H9 (cell line): ENCODE results near the gene L3MBTL4. TPM values are rescaled to one million over a fixed set of nuclear protein-coding genes. Genes with fewer than 3 reads are reported as not detected.
A peak's percentile ranks its signal among the peaks of the same experiment; 100 is the strongest.

Source experiments
- DNase-seq: peaks from one replicate; pipeline ENCODE4 v3.0.0-alpha.2; 2017
- H2AFZ ChIP-seq: one replicate; pipeline ENCODE4 v1.6.1; 2013; ENCODE audit warnings: mild to moderate bottlenecking, low read length, control low read depth, moderate library complexity
- H2AK5ac ChIP-seq: 2 replicates; pipeline ENCODE4 v1.6.1; 2013; ENCODE audit warnings: low read length, control low read depth, mixed read lengths; ENCODE audit not compliant: insufficient read length
- H2BK120ac ChIP-seq: one replicate; pipeline ENCODE4 v1.6.1; 2013; ENCODE audit warnings: low read depth, mild to moderate bottlenecking, low read length, control low read depth, inconsistent platforms; ENCODE audit not compliant: poor library complexity, severe bottlenecking
- H2BK12ac ChIP-seq: 2 replicates; pipeline ENCODE4 v1.6.1; 2013; ENCODE audit warnings: low read length, control low read depth, mixed read lengths, low read depth; ENCODE audit not compliant: insufficient read length
- H2BK15ac ChIP-seq: 2 replicates; pipeline ENCODE4 v1.6.1; 2013; ENCODE audit warnings: low read depth, low read length, control low read depth
- H2BK20ac ChIP-seq: one replicate; pipeline ENCODE4 v1.6.1; 2013; ENCODE audit warnings: low read depth, mild to moderate bottlenecking, low read length, control low read depth, inconsistent platforms; ENCODE audit not compliant: poor library complexity, severe bottlenecking
- H2BK5ac ChIP-seq: 2 replicates; pipeline ENCODE4 v1.6.1; 2013; ENCODE audit warnings: low read length, control low read depth, mixed read lengths; ENCODE audit not compliant: insufficient read length
- H3K14ac ChIP-seq: 2 replicates; pipeline ENCODE4 v1.6.1; 2013; ENCODE audit warnings: low read length, control low read depth; ENCODE audit not compliant: insufficient read depth
- H3K18ac ChIP-seq: 2 replicates; pipeline ENCODE4 v1.6.1; 2013; ENCODE audit warnings: low read depth, mild to moderate bottlenecking, mixed read lengths, low read length, control low read depth; ENCODE audit not compliant: insufficient read length
- H3K23ac ChIP-seq: 2 replicates; pipeline ENCODE4 v1.6.1; 2013; ENCODE audit warnings: low read length, control low read depth, mixed read lengths, low read depth; ENCODE audit not compliant: insufficient read length
- H3K23me2 ChIP-seq: 2 replicates; pipeline ENCODE4 v1.6.1; 2013; ENCODE audit warnings: low read depth, mild to moderate bottlenecking, mixed read lengths, low read length, control low read depth; ENCODE audit not compliant: insufficient read length, poor library complexity, severe bottlenecking
- H3K27ac ChIP-seq: 2 replicates; pipeline ENCODE4 v1.5.1; 2013; ENCODE audit warnings: low read length, control low read depth, mixed read lengths, low read depth; ENCODE audit not compliant: insufficient read length
- H3K27me3 ChIP-seq: 2 replicates; pipeline ENCODE4 v1.6.1; 2013; ENCODE audit warnings: low read length, control low read depth, inconsistent platforms; ENCODE audit not compliant: insufficient read depth
- H3K4ac ChIP-seq: 2 replicates; pipeline ENCODE4 v1.6.1; 2013; ENCODE audit warnings: low read depth, mild to moderate bottlenecking, control low read depth, inconsistent platforms, low read length, moderate library complexity
- H3K4me1 ChIP-seq: 2 replicates; pipeline ENCODE4 v1.6.1; 2013; ENCODE audit warnings: low read length, control low read depth, inconsistent platforms; ENCODE audit not compliant: insufficient read depth
- H3K4me2 ChIP-seq: 2 replicates; pipeline ENCODE4 v1.6.1; 2013; ENCODE audit warnings: low read length, control low read depth, mixed read lengths; ENCODE audit not compliant: insufficient read length, insufficient read depth
- H3K56ac ChIP-seq: 2 replicates; pipeline ENCODE4 v1.6.1; 2013; ENCODE audit warnings: low read depth, mild to moderate bottlenecking, mixed read lengths, low read length, control low read depth; ENCODE audit not compliant: insufficient read length
- H3K79me1 ChIP-seq: 2 replicates; pipeline ENCODE4 v1.6.1; 2013; ENCODE audit warnings: low read depth, mild to moderate bottlenecking, moderate library complexity, low read length, control low read depth, inconsistent platforms; ENCODE audit not compliant: insufficient read depth, poor library complexity, severe bottlenecking
- H3K79me2 ChIP-seq: 2 replicates; pipeline ENCODE4 v1.6.1; 2013; ENCODE audit warnings: low read length, control low read depth, inconsistent platforms; ENCODE audit not compliant: insufficient read depth
- H3K9ac ChIP-seq: 2 replicates; pipeline ENCODE4 v1.6.1; 2013; ENCODE audit warnings: low read length, control low read depth, mixed read lengths; ENCODE audit not compliant: insufficient read length; ENCODE audit errors: extremely low read depth
- H3K9me3 ChIP-seq: one replicate; pipeline ENCODE4 v1.6.1; 2013; ENCODE audit warnings: low read depth, low read length, inconsistent platforms; ENCODE audit not compliant: control insufficient read depth
- H3T11ph ChIP-seq: one replicate; pipeline ENCODE4 v1.6.1; 2013; ENCODE audit warnings: mild to moderate bottlenecking, low read length, control low read depth, inconsistent platforms
- H4K20me1 ChIP-seq: one replicate; pipeline ENCODE4 v1.6.1; 2013; ENCODE audit not compliant: control insufficient read depth, insufficient read length, insufficient read depth
- H4K5ac ChIP-seq: 2 replicates; pipeline ENCODE4 v1.6.1; 2013; ENCODE audit warnings: low read depth, mild to moderate bottlenecking, mixed read lengths, low read length, control low read depth; ENCODE audit not compliant: insufficient read length
- H4K8ac ChIP-seq: replicated peaks from 2 replicates; pipeline ENCODE4 v1.6.1; 2013; ENCODE audit warnings: low read length, control low read depth, mixed read lengths, low read depth; ENCODE audit not compliant: insufficient read length
- H4K91ac ChIP-seq: 2 replicates; pipeline ENCODE4 v1.6.1; 2013; ENCODE audit warnings: low read depth, mild to moderate bottlenecking, moderate library complexity, mixed read lengths, low read length, control low read depth; ENCODE audit not compliant: insufficient read length
- H3K27ac Mint-ChIP-seq, 3 experiments: 2 replicates in 2 of 3; 3 replicates in 1 of 3; pipeline ENCODE4 v1.8.0; 2020 to 2021; ENCODE audit warnings: mixed read lengths in 3 of 3, mild to moderate bottlenecking in 1 of 3, moderate library complexity in 1 of 3
- H3K27me3 Mint-ChIP-seq: 2 replicates; pipeline ENCODE4 v1.8.0; 2021; ENCODE audit warnings: low read depth, mild to moderate bottlenecking, moderate library complexity, mixed read lengths
- H3K36me3 Mint-ChIP-seq, 3 experiments: 2 replicates in 2 of 3; 3 replicates in 1 of 3; pipeline ENCODE4 v1.8.0; 2020 to 2021; ENCODE audit warnings: low read depth in 3 of 3, mixed read lengths in 3 of 3; ENCODE audit not compliant: insufficient read depth in 1 of 3
- H3K4me1 Mint-ChIP-seq, 2 experiments: 2 replicates each; pipeline ENCODE4 v1.8.0; 2020; ENCODE audit warnings: mixed read lengths in 2 of 2
- H3K4me3 Mint-ChIP-seq, 2 experiments: 2 replicates in 1 of 2; 3 replicates in 1 of 2; pipeline ENCODE4 v1.8.0; 2020 to 2021; ENCODE audit warnings: mild to moderate bottlenecking in 2 of 2, mixed read lengths in 2 of 2, moderate library complexity in 1 of 2
- H3K9me3 Mint-ChIP-seq, 2 experiments: 2 replicates in 1 of 2; 3 replicates in 1 of 2; pipeline ENCODE4 v1.8.0; 2020; ENCODE audit warnings: mild to moderate bottlenecking in 2 of 2, mixed read lengths in 2 of 2, moderate library complexity in 1 of 2
- WGBS: extraction: QIAGEN DNeasy Blood & Tissue Kit; methylation state at CpG from one replicate; pipeline ENCODE4 v1.1.7; 2013; ENCODE audit warnings: missing lambda C conversion rate, low lambda C conversion rate, mixed read lengths; ENCODE audit not compliant: insufficient read length; ENCODE audit errors: extremely low coverage; 5-methylcytosine and 5-hydroxymethylcytosine counted together
- total RNA-seq: library from RNA; stranded (reverse); gene quantifications from 2 replicates; pipeline ENCODE4 v1.2.1, GENCODE V29; 2021
- TF ChIP-seq, protein P1 (sequence below): fragments of 200-600 bp; sonication (generic); conservative IDR thresholded peaks from 3 replicates; pipeline ENCODE4 v1.8.0; 2021; ENCODE audit warnings: antibody characterized with exemption, mild to moderate bottlenecking

The L3MBTL4 gene
- total RNA-seq, 1 experiment from 2014 or later, result 1.9 TPM

DNA sequence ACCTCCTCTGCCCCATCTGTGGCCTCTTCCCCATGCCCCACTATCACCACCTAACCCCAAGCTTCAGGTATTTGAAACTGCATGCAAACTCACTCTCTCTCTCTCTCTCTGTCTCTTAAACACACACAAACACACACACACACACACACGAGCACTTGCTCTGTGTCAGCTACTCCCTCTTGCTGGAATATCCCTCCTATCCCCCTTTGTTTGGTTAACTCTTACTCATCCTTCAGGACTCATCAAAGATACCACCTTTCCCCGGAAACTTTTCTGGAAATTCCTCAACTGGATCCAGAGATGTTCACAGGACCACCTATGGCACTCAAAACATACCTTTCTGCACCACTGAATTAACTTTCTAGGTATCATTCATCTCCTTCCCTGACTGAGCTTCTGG lies 296.6 kb downstream of the L3MBTL4 start:
- no peak overlapping the region for H2AK5ac ChIP-seq
- no peak overlapping the region for H3T11ph ChIP-seq
- H3K4me1 ChIP-seq, result peaks cover 5% of the 10 kb centered on the region; the same call in 1 of the 2 replicates
- no peak overlapping the region for H2AFZ ChIP-seq
- Mint-ChIP-seq H3K9me3 (peaks cover 0 to 2% of the 10 kb centered on the region in 2 experiments; a peak in 1 of 5 replicates), H3K27ac (peak overlapping the region in 1 of 3 experiments; percentile 23; a peak in 1 of 7 replicates), H3K36me3 (peaks cover 0 to 2% (median 2%) of the 10 kb centered on the region in 3 experiments; a peak in 3 of 7 replicates), H3K27me3 (no peaks in the 10 kb centered on the region), H3K4me3 (no peak overlapping the region), H3K4me1 (peaks cover 11 to 14% of the 10 kb centered on the region in 2 experiments)
- no peaks in the 10 kb centered on the region for H4K20me1 ChIP-seq
- H3K9me3 ChIP-seq, result no peaks in the 10 kb centered on the region
- DNase-seq, result no peak
- H4K5ac ChIP-seq, result no peak overlapping the region
- no peak overlapping the region for H2BK120ac ChIP-seq
- no peak overlapping the region for H3K4me2 ChIP-seq
- no peak overlapping the region for H2BK20ac ChIP-seq
- H3K23ac ChIP-seq, result no peak overlapping the region
- no peaks in the 10 kb centered on the region for H3K27me3 ChIP-seq
- H4K8ac ChIP-seq, result no peak overlapping the region
- H3K18ac ChIP-seq, result no peak overlapping the region
- no peak overlapping the region for H2BK5ac ChIP-seq
- no peak overlapping the region for H2BK12ac ChIP-seq
- TF ChIP-seq, protein P1, sequence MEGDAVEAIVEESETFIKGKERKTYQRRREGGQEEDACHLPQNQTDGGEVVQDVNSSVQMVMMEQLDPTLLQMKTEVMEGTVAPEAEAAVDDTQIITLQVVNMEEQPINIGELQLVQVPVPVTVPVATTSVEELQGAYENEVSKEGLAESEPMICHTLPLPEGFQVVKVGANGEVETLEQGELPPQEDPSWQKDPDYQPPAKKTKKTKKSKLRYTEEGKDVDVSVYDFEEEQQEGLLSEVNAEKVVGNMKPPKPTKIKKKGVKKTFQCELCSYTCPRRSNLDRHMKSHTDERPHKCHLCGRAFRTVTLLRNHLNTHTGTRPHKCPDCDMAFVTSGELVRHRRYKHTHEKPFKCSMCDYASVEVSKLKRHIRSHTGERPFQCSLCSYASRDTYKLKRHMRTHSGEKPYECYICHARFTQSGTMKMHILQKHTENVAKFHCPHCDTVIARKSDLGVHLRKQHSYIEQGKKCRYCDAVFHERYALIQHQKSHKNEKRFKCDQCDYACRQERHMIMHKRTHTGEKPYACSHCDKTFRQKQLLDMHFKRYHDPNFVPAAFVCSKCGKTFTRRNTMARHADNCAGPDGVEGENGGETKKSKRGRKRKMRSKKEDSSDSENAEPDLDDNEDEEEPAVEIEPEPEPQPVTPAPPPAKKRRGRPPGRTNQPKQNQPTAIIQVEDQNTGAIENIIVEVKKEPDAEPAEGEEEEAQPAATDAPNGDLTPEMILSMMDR, result no peak
- H3K27ac ChIP-seq, result no peak overlapping the region
- no peaks in the 10 kb centered on the region for H3K79me1 ChIP-seq
- no peak overlapping the region for H2BK15ac ChIP-seq
- no peak overlapping the region for H3K9ac ChIP-seq
- H3K56ac ChIP-seq, result no peak overlapping the region
- no peak overlapping the region for H4K91ac ChIP-seq
- no CpG with 5 or more reads among the region's 2 CpGs for WGBS
- no peaks in the 10 kb centered on the region for H3K23me2 ChIP-seq
- H3K4ac ChIP-seq, result no peak overlapping the region
- H3K79me2 ChIP-seq, result no peaks in the 10 kb centered on the region
- H3K14ac ChIP-seq, result no peak overlapping the region
